ENCODE data around the gene IRF4. TPM values are rescaled to one million over a fixed set of nuclear protein-coding genes. Genes with fewer than 3 reads are reported as not detected.
"Not testable (repeated sequence)": the region's sequence is repeated elsewhere in the genome, so short reads cannot be mapped to it uniquely, and the experiment has no call there.

Gene IRF4
- total RNA-seq, 1 donor: 41.3 TPM

- Histone ChIP-seq H3K4me3 (ENCODE audit: low read length) (no peak overlapping the region), H3K9me3 (ENCODE audit: low read depth, low read length) (no peaks in the 10 kb centered on the region), H3K27me3 (ENCODE audit: insufficient read depth, low read length) (no peaks in the 10 kb centered on the region), H3K4me1 (ENCODE audit: insufficient read depth, low read length) (peaks cover 15% of the 10 kb centered on the region)
Observed at GRCh38 chr6:369559-370431, 21.8 kb upstream of the IRF4 start.

DNA sequence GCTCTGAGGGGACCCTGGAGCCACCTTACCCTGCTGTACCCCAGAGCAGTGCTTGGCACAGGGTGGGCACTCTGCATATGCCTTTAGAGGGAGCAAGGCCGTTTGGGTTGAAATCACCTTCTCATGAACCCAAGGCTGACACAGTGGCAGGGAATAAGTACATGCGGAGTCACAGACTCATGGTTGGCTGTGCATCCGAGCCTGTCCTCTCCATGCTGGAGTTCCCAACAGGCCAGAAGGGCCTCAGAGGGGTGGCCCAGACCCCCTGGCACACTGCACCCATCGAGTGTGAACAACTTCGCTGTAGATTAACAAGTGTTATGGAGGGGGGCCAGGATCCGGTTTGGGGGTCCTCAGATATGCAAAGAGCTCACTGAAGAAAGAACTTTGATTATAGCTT is 21.0 kb upstream of the IRF4 start:
- Histone ChIP-seq H3K4me1 (ENCODE audit: insufficient read depth, low read length) (peaks cover 13% of the 10 kb centered on the region), H3K9me3 (ENCODE audit: low read depth, low read length) (no peaks in the 10 kb centered on the region), H3K4me3 (ENCODE audit: low read length) (no peak overlapping the region), H3K27me3 (ENCODE audit: insufficient read depth, low read length) (no peaks in the 10 kb centered on the region)

DNA sequence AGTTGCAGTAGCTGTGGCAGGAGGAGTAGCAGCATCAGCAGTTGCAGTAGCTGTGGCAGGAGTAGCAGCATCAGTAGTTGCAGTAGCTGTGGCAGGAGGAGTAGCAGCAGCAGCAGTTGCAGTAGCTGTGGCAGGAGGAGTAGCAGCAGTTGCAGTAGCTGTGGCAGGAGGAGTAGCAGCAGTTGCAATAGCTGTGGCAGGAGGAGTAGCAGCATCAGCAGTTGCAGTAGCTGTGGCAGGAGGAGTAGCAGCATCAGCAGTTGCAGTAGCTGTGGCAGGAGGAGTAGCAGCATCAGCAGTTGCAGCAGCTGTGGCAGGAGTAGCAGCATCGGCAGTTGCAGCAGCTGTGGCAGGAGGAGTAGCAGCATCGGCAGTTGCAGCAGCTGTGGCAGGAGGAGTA is 19.7 kb upstream of the IRF4 start:
- H3K4me1 ChIP-seq (ENCODE audit: insufficient read depth, low read length): peaks cover 14% of the 10 kb centered on the region
- H3K27me3 ChIP-seq (ENCODE audit: insufficient read depth, low read length); H3K4me3 ChIP-seq (ENCODE audit: low read length); H3K9me3 ChIP-seq (ENCODE audit: low read depth, low read length): not testable (repeated sequence)

GRCh38 chr6:372336-372911 is 19.1 kb upstream of the IRF4 start:
- Histone ChIP-seq H3K9me3 (ENCODE audit: low read depth, low read length) (no peaks in the 10 kb centered on the region), H3K4me3 (ENCODE audit: low read length) (no peak overlapping the region), H3K27me3 (ENCODE audit: insufficient read depth, low read length) (no peaks in the 10 kb centered on the region), H3K4me1 (ENCODE audit: insufficient read depth, low read length) (peaks cover 20% of the 10 kb centered on the region)

DNA sequence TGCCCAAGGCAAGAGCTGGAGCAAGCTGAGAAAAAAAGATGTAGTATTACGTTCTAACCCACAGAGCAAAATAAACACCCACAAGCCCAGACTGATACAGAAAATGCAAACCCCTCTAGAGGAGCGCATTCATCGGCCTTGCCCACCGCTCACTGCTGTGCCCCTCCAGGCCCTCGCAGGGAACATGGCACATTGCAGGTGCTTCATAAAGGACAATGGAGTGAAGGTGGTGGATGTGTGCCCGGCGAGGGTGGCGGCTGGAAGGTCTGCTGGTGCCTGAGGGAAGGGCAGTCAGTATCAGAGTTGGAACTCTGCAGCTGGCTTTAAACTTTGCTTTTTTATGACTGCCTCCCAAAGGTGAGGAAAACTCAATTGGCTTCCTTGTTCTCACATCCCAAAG is 18.5 kb upstream of the IRF4 start:
- Histone ChIP-seq H3K27me3 (ENCODE audit: insufficient read depth, low read length) (no peaks in the 10 kb centered on the region), H3K9me3 (ENCODE audit: low read depth, low read length) (no peaks in the 10 kb centered on the region), H3K4me1 (ENCODE audit: insufficient read depth, low read length) (peaks cover 20% of the 10 kb centered on the region), H3K4me3 (ENCODE audit: low read length) (no peak overlapping the region)

GRCh38 chr6:373773-374724 is 17.5 kb upstream of the IRF4 start:
- Histone ChIP-seq H3K9me3 (ENCODE audit: low read depth, low read length) (no peaks in the 10 kb centered on the region), H3K4me1 (ENCODE audit: insufficient read depth, low read length) (peaks cover 27% of the 10 kb centered on the region), H3K27me3 (ENCODE audit: insufficient read depth, low read length) (no peaks in the 10 kb centered on the region), H3K4me3 (ENCODE audit: low read length) (no peak overlapping the region)

DNA sequence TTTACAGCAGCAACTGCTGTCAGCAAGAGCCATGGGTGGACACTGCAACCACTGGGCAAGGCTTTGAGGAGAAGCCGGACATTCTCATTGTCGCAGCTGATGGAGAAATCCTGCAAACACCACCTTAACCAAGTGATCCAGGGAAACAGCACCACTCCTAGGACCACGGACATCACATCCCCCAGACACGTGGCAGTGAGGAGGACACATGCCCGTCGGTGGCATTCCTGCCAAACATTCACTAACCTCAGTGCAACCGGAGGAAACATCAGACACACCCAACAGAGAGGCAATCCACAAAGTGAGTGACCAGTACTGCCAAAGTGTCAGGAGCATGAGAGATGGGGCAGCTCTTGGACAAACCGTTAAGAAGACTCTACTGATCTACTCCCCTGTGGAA is 16.6 kb upstream of the IRF4 start:
- no peaks in the 10 kb centered on the region for H3K9me3 ChIP-seq (ENCODE audit: low read depth, low read length)
- H3K4me1 ChIP-seq (ENCODE audit: insufficient read depth, low read length): peaks cover 36% of the 10 kb centered on the region
- H3K27me3 ChIP-seq (ENCODE audit: insufficient read depth, low read length): no peaks in the 10 kb centered on the region
- no peak overlapping the region for H3K4me3 ChIP-seq (ENCODE audit: low read length)

- H3K4me1 ChIP-seq (ENCODE audit: insufficient read depth, low read length): peaks cover 36% of the 10 kb centered on the region
- no peaks in the 10 kb centered on the region for H3K9me3 ChIP-seq (ENCODE audit: low read depth, low read length)
- no peak overlapping the region for H3K4me3 ChIP-seq (ENCODE audit: low read length)
- H3K27me3 ChIP-seq (ENCODE audit: insufficient read depth, low read length): no peaks in the 10 kb centered on the region
Observed at GRCh38 chr6:376827-377640, 14.5 kb upstream of the IRF4 start.

- not testable (repeated sequence) for H3K9me3 ChIP-seq (ENCODE audit: low read depth, low read length)
Observed at GRCh38 chr6:377641-378020, 13.9 kb upstream of the IRF4 start.

GRCh38 chr6:378090-378957 is 13.2 kb upstream of the IRF4 start:
- no peaks in the 10 kb centered on the region for H3K9me3 ChIP-seq (ENCODE audit: low read depth, low read length)
- H3K4me3 ChIP-seq (ENCODE audit: low read length): no peak overlapping the region
- H3K4me1 ChIP-seq (ENCODE audit: insufficient read depth, low read length): peaks cover 27% of the 10 kb centered on the region
- H3K27me3 ChIP-seq (ENCODE audit: insufficient read depth, low read length): no peaks in the 10 kb centered on the region

More at GRCh38 chr6:377641-378020, 13.9 kb upstream of the IRF4 start:
- H3K4me3 ChIP-seq (ENCODE audit: low read length); H3K27me3 ChIP-seq (ENCODE audit: insufficient read depth, low read length): not testable (repeated sequence)
- H3K4me1 ChIP-seq (ENCODE audit: insufficient read depth, low read length): peaks cover 31% of the 10 kb centered on the region

DNA sequence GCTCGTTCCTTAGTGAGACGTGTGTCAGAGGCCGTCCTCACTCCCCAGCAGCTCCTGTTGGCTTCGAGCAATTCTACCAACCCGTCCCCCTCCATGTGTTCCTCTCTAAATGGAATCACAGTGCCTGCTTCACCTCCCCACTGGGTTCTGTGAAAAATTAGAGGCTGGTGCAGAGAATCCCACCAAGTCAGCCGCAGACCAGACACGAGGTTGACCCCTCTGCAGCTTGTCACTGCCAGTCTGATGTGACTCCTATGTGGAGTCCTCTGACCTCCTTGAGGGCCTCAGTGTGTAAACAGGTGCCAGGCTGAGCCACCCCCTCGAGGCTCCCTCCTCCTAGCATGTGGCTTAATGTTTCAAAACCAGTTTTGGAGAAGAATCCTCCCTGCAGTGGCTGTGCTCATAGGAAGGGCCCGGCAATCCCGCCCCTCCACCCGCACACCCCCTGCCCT is 12.6 kb upstream of the IRF4 start:
- Histone ChIP-seq H3K9me3 (ENCODE audit: low read depth, low read length) (no peaks in the 10 kb centered on the region), H3K27me3 (ENCODE audit: insufficient read depth, low read length) (no peaks in the 10 kb centered on the region), H3K4me1 (ENCODE audit: insufficient read depth, low read length) (peaks cover 32% of the 10 kb centered on the region), H3K4me3 (ENCODE audit: low read length) (no peak overlapping the region)

GRCh38 chr6:379410-380181 is 12.0 kb upstream of the IRF4 start:
- H3K27me3 ChIP-seq (ENCODE audit: insufficient read depth, low read length): no peaks in the 10 kb centered on the region
- H3K9me3 ChIP-seq (ENCODE audit: low read depth, low read length): no peaks in the 10 kb centered on the region
- H3K4me1 ChIP-seq (ENCODE audit: insufficient read depth, low read length): peaks cover 38% of the 10 kb centered on the region
- H3K4me3 ChIP-seq (ENCODE audit: low read length): no peak overlapping the region

All from mononuclear cell (primary cell).